ENCODE data around the gene ABCB6.
"Not testable (repeated sequence)": the region's sequence is repeated elsewhere in the genome, so short reads cannot be mapped to it uniquely, and the experiment has no call there.

DNA sequence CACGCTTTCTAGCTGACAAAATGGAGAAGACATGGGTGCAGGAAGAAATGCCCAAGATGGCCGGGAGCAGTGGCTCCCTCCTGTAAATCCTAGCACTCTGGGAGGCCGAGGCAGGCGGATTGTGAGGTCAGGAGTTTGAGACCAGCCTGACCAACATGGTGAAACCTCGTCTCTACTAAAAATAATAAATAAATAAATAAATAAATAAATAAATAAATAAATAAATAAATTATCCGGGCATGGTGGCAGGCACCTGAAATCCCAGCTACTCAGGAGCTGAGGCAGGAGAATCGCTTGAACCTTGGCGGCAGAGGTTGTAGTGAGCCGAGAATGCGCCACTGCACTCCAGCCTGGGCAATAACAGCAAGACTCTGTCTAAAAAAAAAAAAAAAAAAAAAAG is 40.2 kb upstream of the ABCB6 start:
- not testable (repeated sequence) for TF ChIP-seq CTCF (conservative IDR thresholded peaks at IDR 0.05 in 1 of 2, IDR thresholded peaks at IDR 0.05 in 1 of 2; ENCODE audit: extremely low read depth in 1 of 2, insufficient read depth in 1 of 2, low read depth in 1 of 2, low read length in 2 of 2); EZH2 (IDR thresholded peaks at IDR 0.05; ENCODE audit: borderline replicate concordance, low read length)
